Naive thymus-derived CD4-positive, alpha-beta T cell (primary cell): ENCODE data around the gene SGSH. TPM values are rescaled to one million over a fixed set of nuclear protein-coding genes. Genes with fewer than 3 reads are reported as not detected.

Experiments used
- ATAC-seq: fragments of 150-1000 bp; cut with Tn5 transposase; 2 replicates; pipeline ENCODE4 v1.10.0; 2021; ENCODE audit warnings: mild to moderate bottlenecking, moderate library complexity
- CTCF ChIA-PET: fragments of 350-600 bp; sonication (Branson Sonifier 250); formaldehyde crosslinking; loops from one replicate; lab custom pipeline; 2021; ENCODE audit warnings: antibody characterized with exemption; lab: Charles Lee
- POLR2A ChIA-PET: fragments of 350-600 bp; sonication (Branson Sonifier 250); formaldehyde crosslinking; loops from one replicate; lab custom pipeline; 2021; ENCODE audit warnings: antibody characterized with exemption, inconsistent platforms; lab: Charles Lee
- DNase-seq, 9 donors: peaks; one replicate each; pipeline versions ENCODE4 v3.0.0 to v3.0.0-alpha.2; 2020 to 2022; ENCODE audit warnings: mixed read lengths in 1 of 9
- H3K27ac ChIP-seq: one replicate; pipeline ENCODE4 v1.7.0; 2013; ENCODE audit warnings: mild to moderate bottlenecking, low read depth, low read length, moderate library complexity
- H3K27me3 ChIP-seq, 2 donors: one replicate each; pipeline ENCODE4 v1.7.0; 2013; ENCODE audit warnings: low read length in 2 of 2, mild to moderate bottlenecking in 2 of 2, moderate library complexity in 2 of 2; ENCODE audit not compliant: control insufficient read depth in 2 of 2, insufficient read depth in 2 of 2
- H3K36me3 ChIP-seq, 3 experiments: 1 replicate in 2 of 3; 2 replicates in 1 of 3; pipeline ENCODE4 v1.7.0; 2013; ENCODE audit warnings: low read length in 3 of 3, mild to moderate bottlenecking in 3 of 3, moderate library complexity in 1 of 3; ENCODE audit not compliant: insufficient read depth in 3 of 3, control insufficient read depth in 2 of 3
- H3K4me1 ChIP-seq, 2 donors: one replicate each; pipeline ENCODE4 v1.7.0; 2013; ENCODE audit warnings: low read length in 2 of 2, mild to moderate bottlenecking in 2 of 2, moderate library complexity in 1 of 2; ENCODE audit not compliant: control insufficient read depth in 2 of 2, insufficient read depth in 2 of 2
- H3K4me3 ChIP-seq: 2 replicates; pipeline ENCODE4 v1.7.0; 2013; ENCODE audit warnings: mild to moderate bottlenecking, low read length
- H3K9me3 ChIP-seq, 3 experiments: 1 replicate in 2 of 3; 2 replicates in 1 of 3; pipeline ENCODE4 v1.7.0; 2013; ENCODE audit warnings: low read length in 3 of 3; ENCODE audit not compliant: control insufficient read depth in 2 of 3
- H3K27ac Mint-ChIP-seq, 9 donors: one replicate each; pipeline ENCODE4 v1.8.0; 2020 to 2022; ENCODE audit warnings: mixed read lengths in 9 of 9, mild to moderate bottlenecking in 8 of 9, moderate library complexity in 5 of 9, inconsistent platforms in 2 of 9
- H3K27me3 Mint-ChIP-seq, 5 donors: one replicate each; pipeline ENCODE4 v1.8.0; 2021 to 2022; ENCODE audit warnings: mixed read lengths in 5 of 5, mild to moderate bottlenecking in 1 of 5
- H3K36me3 Mint-ChIP-seq, 5 donors: one replicate each; pipeline ENCODE4 v1.8.0; 2020 to 2022; ENCODE audit warnings: mixed read lengths in 5 of 5, mild to moderate bottlenecking in 3 of 5, inconsistent platforms in 1 of 5
- H3K4me1 Mint-ChIP-seq, 7 donors: one replicate each; pipeline ENCODE4 v1.8.0; 2020 to 2022; ENCODE audit warnings: mixed read lengths in 7 of 7, mild to moderate bottlenecking in 3 of 7, inconsistent platforms in 1 of 7
- H3K4me3 Mint-ChIP-seq, 10 donors: one replicate each; pipeline ENCODE4 v1.8.0; 2020 to 2022; ENCODE audit warnings: mild to moderate bottlenecking in 10 of 10, mixed read lengths in 10 of 10, moderate library complexity in 6 of 10, inconsistent platforms in 2 of 10
- H3K9me3 Mint-ChIP-seq, 11 donors: one replicate each; pipeline ENCODE4 v1.8.0; 2020 to 2022; ENCODE audit warnings: mixed read lengths in 11 of 11, mild to moderate bottlenecking in 4 of 11, inconsistent platforms in 1 of 11, moderate library complexity in 1 of 11
- intact Hi-C, 2 donors: fragments of 100-400 bp; cut with micrococcal nuclease; formaldehyde crosslinking; loops; one replicate each; pipeline ENCODE4 v1.15.1; 2023
- polyA plus RNA-seq, 2 donors: library from polyadenylated mRNA; unstranded; fragments of 300-500 nt; fragmentation: Illumina TruSeq; gene quantifications; one replicate each; pipeline ENCODE4 v1.2.3, GENCODE V29; 2021
- total RNA-seq, 6 experiments: library from RNA in 5 of 6; stranded (reverse) in 5 of 6; gene quantifications; 1 replicate in 5 of 6; 2 replicates in 1 of 6; pipeline ENCODE4 v1.2.3 and lab custom pipeline; 2021 to 2026

The SGSH gene
- total and polyA plus RNA-seq, 7 experiments from 2014 or later, result 31.1 to 181 (median 116) TPM

DNA sequence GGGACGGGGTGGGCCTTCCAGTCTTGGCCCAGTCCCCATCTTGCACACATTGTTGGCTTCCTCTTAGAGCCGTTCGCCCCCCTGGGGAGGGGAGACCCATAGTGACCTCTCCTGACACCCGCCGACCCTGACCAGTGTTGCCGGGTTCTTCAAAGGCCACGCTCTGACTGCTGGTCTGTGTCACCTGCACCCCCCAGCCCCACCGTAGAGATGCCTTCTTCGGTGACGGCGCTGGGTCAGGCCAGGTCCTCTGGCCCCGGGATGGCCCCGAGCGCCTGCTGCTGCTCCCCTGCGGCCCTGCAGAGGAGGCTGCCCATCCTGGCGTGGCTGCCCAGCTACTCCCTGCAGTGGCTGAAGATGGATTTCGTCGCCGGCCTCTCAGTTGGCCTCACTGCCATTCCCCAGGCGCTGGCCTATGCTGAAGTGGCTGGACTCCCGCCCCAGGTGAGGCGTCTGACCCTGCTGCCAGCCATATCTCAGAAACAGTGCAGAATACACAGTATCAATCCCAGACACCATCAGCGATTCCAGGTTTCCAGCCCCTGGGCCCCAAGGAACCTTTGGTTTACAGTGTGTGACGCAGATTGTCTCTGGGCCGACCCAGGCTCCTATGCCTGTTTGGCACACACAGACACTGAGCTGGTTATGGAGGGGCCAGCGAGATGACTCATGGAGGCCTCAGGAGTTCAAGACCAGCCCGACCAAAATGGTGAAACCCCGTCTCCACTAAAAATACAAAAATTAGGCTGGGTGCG lies 1.4 kb upstream of the SGSH start:
- peak overlapping the region; percentile 93 for H3K27ac ChIP-seq
- no peaks in the 10 kb centered on the region for H3K27me3 ChIP-seq
- DNase-seq (no peak), ATAC-seq (no peak)
- intact Hi-C loops, result no loop called here
- ChIA-PET CTCF (no interaction called here), POLR2A (no interaction called here)
- peaks cover 0 to 2% (median 0%) of the 10 kb centered on the region in 11 donors for H3K9me3 Mint-ChIP-seq
- no peaks in the 10 kb centered on the region for H3K9me3 ChIP-seq
- H3K4me3 ChIP-seq, result no peak overlapping the region
- peak overlapping the region; percentile 69 to 95 (median 84) for H3K4me3 Mint-ChIP-seq
- H3K36me3 Mint-ChIP-seq, result peaks cover 0 to 12% (median 4%) of the 10 kb centered on the region in 5 donors
- H3K27me3 Mint-ChIP-seq, result peaks cover 0 to 3% (median 0%) of the 10 kb centered on the region in 5 donors
- peaks cover 21 to 44% (median 30%) of the 10 kb centered on the region in 7 donors for H3K4me1 Mint-ChIP-seq
- H3K27ac Mint-ChIP-seq, result peak overlapping the region; percentile 18 to 85 (median 72)
- peaks cover 2 to 30% (median 5%) of the 10 kb centered on the region in 3 experiments for H3K36me3 ChIP-seq
- peaks cover 13 to 30% of the 10 kb centered on the region in 2 donors for H3K4me1 ChIP-seq

DNA sequence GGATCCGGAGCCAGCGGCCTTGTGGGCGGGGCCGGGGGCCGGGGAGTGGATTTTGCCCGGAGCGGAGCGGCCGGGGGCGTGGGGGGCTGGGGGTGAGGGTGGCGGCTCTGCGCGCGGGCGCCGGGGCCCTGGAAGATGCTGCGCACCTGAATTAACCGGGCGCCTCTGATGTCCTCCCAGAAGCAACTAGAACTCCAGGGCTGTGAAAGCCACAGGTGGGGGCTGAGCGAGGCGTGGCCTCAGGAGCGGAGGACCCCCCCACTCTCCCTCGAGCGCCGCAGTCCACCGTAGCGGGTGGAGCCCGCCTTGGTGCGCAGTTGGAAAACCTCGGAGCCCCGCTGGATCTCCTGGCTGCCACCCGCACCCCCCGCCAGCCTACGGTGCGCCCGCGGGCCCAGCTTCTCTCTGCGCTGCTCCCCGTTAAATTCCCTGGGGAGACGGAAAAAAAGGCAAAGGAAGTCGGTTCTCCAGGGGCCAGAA lies 643 bp upstream of the SGSH start:
- no peak for ATAC-seq
- Histone ChIP-seq H3K27ac (peak overlapping the region; percentile 93), H3K27me3 (no peaks in the 10 kb centered on the region), H3K4me1 (peaks cover 13 to 30% of the 10 kb centered on the region in 2 donors), H3K4me3 (peak overlapping the region; percentile 84), H3K36me3 (peaks cover 6 to 37% (median 7%) of the 10 kb centered on the region in 3 experiments), H3K9me3 (no peaks in the 10 kb centered on the region)
- peak in 6 of 9 donors; percentile 10 to 29 (median 25) for DNase-seq
- H3K27me3 Mint-ChIP-seq, result peaks cover 0 to 3% (median 0%) of the 10 kb centered on the region in 5 donors
- H3K4me3 Mint-ChIP-seq, result peak overlapping the region; percentile 69 to 95 (median 84)
- peaks cover 21 to 44% (median 30%) of the 10 kb centered on the region in 7 donors for H3K4me1 Mint-ChIP-seq
- H3K36me3 Mint-ChIP-seq, result peaks cover 0 to 14% (median 7%) of the 10 kb centered on the region in 5 donors
- H3K9me3 Mint-ChIP-seq, result peaks cover 0 to 2% (median 0%) of the 10 kb centered on the region in 11 donors
- POLR2A ChIA-PET, result interaction anchor here (0.7 to 2.2 kb wide), 4 partner anchors 25 to 47 kb away, joined by 3 to 14 read pairs (median 6); partner anchors contain the start of gene RNF213
- intact Hi-C loops, result no loop called here
- H3K27ac Mint-ChIP-seq, result peak overlapping the region; percentile 18 to 91 (median 72)
- CTCF ChIA-PET, result interaction anchor here (0.6 kb wide), 1 partner anchor 1895 kb away, joined by 3 read pairs; no protein-coding TSS in a partner anchor

DNA sequence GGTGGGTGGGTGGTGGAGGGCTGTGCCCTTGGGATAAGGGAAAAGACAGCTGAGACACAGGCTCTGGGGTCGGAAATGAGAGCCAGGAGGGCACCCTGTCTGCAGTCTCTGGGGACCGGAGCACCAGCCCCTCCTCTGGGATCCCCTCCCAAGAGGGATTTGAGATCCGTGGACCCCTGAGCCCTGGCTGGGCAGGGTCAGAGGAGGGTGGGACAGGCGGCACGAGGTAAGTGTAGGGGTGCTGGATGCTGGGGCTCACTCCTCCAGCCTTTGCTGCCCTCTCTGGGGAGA lies 425 bp downstream of the SGSH start:
- DNase-seq, result peak in 2 of 9 donors; percentile 19 to 38
- peaks cover 0 to 3% (median 0%) of the 10 kb centered on the region in 5 donors for H3K27me3 Mint-ChIP-seq
- H3K27me3 ChIP-seq, result no peaks in the 10 kb centered on the region
- H3K27ac ChIP-seq, result peak overlapping the region; percentile 93
- peaks cover 13 to 30% of the 10 kb centered on the region in 2 donors for H3K4me1 ChIP-seq
- H3K4me1 Mint-ChIP-seq, result peaks cover 21 to 44% (median 30%) of the 10 kb centered on the region in 7 donors
- peaks cover 0 to 2% (median 0%) of the 10 kb centered on the region in 11 donors for H3K9me3 Mint-ChIP-seq
- ChIA-PET POLR2A (interaction anchor here (0.8 to 2.3 kb wide), 7 partner anchors 13 to 118 kb away, joined by 3 to 14 read pairs (median 5); partner anchors contain the start of genes GAA and RNF213), CTCF (no interaction called here)
- peaks cover 0 to 14% (median 7%) of the 10 kb centered on the region in 5 donors for H3K36me3 Mint-ChIP-seq
- peak overlapping the region; percentile 84 for H3K4me3 ChIP-seq
- intact Hi-C loops, result loop anchor here (1.0 to 2.0 kb wide), 6 partner anchors 23 to 118 kb away; partner anchors contain the start of genes EIF4A3 (in 1 of the 2) and GAA (in 1 of the 2)
- peak overlapping the region; percentile 86 to 96 (median 92) for H3K4me3 Mint-ChIP-seq
- H3K36me3 ChIP-seq, result peaks cover 6 to 48% (median 7%) of the 10 kb centered on the region in 3 experiments
- no peaks in the 10 kb centered on the region for H3K9me3 ChIP-seq
- ATAC-seq, result no peak
- peak overlapping the region; percentile 86 to 98 (median 95) for H3K27ac Mint-ChIP-seq

GRCh38 chr17:80219013-80219762 lies 945 bp downstream of the SGSH start:
- Histone ChIP-seq H3K9me3 (no peaks in the 10 kb centered on the region), H3K4me1 (peaks cover 13 to 30% of the 10 kb centered on the region in 2 donors), H3K27me3 (no peaks in the 10 kb centered on the region), H3K27ac (peak overlapping the region; percentile 93), H3K4me3 (peak overlapping the region; percentile 84), H3K36me3 (peaks cover 6 to 53% (median 7%) of the 10 kb centered on the region in 3 experiments)
- Mint-ChIP-seq H3K4me1 (peaks cover 21 to 40% (median 26%) of the 10 kb centered on the region in 7 donors), H3K9me3 (peaks cover 0 to 4% (median 0%) of the 10 kb centered on the region in 11 donors), H3K4me3 (peak overlapping the region; percentile 86 to 96 (median 92)), H3K27me3 (peaks cover 0 to 3% (median 0%) of the 10 kb centered on the region in 5 donors), H3K27ac (peak overlapping the region; percentile 86 to 98 (median 95)), H3K36me3 (peaks cover 0 to 14% (median 4%) of the 10 kb centered on the region in 5 donors)
- intact Hi-C loops, result loop anchor here (1.0 to 2.0 kb wide), 6 partner anchors 23 to 118 kb away; partner anchors contain the start of genes EIF4A3 (in 1 of the 2) and GAA (in 1 of the 2)
- ChIA-PET POLR2A (interaction anchor here (0.8 to 2.3 kb wide), 7 partner anchors 13 to 118 kb away, joined by 3 to 14 read pairs (median 5); partner anchors contain the start of genes GAA and RNF213), CTCF (no interaction called here)
- DNase-seq, result peak; percentile 77 to 90 (median 86)
- peak; percentile 90 for ATAC-seq

DNA sequence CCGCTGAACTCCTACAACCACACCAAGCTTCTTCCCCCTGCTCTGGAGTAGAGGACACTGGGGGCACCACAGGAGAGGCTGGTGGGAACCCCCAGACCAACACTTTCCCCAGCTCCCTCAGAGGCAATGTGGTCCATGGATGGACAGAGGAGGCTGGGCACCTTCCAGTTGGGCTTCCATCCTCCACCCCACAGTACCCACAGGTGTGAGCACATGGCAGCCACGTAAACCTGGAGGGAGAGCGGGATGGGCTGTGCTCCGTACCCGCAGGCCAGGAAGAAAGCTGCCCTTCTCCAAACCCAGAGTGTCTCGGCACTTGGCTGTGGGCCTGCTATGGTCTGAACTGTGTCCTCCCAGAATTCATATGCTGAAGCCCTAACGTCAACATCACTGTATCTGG lies 1.7 kb downstream of the SGSH start:
- Mint-ChIP-seq H3K9me3 (peaks cover 0 to 4% (median 0%) of the 10 kb centered on the region in 11 donors), H3K4me1 (peaks cover 20 to 39% (median 26%) of the 10 kb centered on the region in 7 donors), H3K4me3 (peak overlapping the region; percentile 58 to 96 (median 92)), H3K27me3 (peaks cover 0 to 3% (median 0%) of the 10 kb centered on the region in 5 donors), H3K36me3 (peaks cover 0 to 14% (median 4%) of the 10 kb centered on the region in 5 donors), H3K27ac (peak overlapping the region; percentile 82 to 98 (median 95))
- intact Hi-C loops, result loop anchor here in 1 of 2 donors (2.0 kb wide), 1 partner anchor 34 kb away; no protein-coding TSS in a partner anchor
- Histone ChIP-seq H3K4me1 (peaks cover 13 to 30% of the 10 kb centered on the region in 2 donors), H3K4me3 (peak overlapping the region; percentile 84), H3K9me3 (no peaks in the 10 kb centered on the region), H3K27me3 (no peaks in the 10 kb centered on the region), H3K27ac (peak overlapping the region; percentile 58), H3K36me3 (peaks cover 6 to 60% (median 7%) of the 10 kb centered on the region in 3 experiments)
- no peak for ATAC-seq
- DNase-seq, result no peak
- ChIA-PET POLR2A (interaction anchor here (1.5 to 2.3 kb wide), 3 partner anchors 14 to 73 kb away, joined by 4 to 14 read pairs (median 5); partner anchors contain the start of gene RNF213), CTCF (interaction anchor here (0.8 kb wide), 1 partner anchor 22 kb away, joined by 3 read pairs; no protein-coding TSS in a partner anchor)
